ENCODE results near the gene FXYD2. TPM values are rescaled to one million over a fixed set of nuclear protein-coding genes. Genes with fewer than 3 reads are reported as not detected.
A peak's percentile ranks its signal among the peaks of the same experiment; 100 is the strongest.

FXYD2 gene
- total RNA-seq, 4 donors from 2014 or later, result not detected

GRCh38 chr11:117819096-117820040 is 5.2 kb downstream of the FXYD2 start:
- 65% methylated on average over 3 of the region's 10 CpGs for WGBS
- Histone ChIP-seq H3K4me3 (no peak overlapping the region), H3K27ac (no peak overlapping the region), H3K4me1 (peaks cover 47% of the 10 kb centered on the region), H3K27me3 (no peaks in the 10 kb centered on the region), H3K9me3 (no peaks in the 10 kb centered on the region), H3K36me3 (no peaks in the 10 kb centered on the region)
- TF ChIP-seq CTCF (IDR thresholded peaks at IDR 0.05) (no peak), POLR2A (IDR thresholded peaks at IDR 0.05) (no peak), POLR2AphosphoS5 (IDR thresholded peaks at IDR 0.05) (no peak), EP300 (IDR thresholded peaks at IDR 0.05) (no peak)
- no peak for DNase-seq (ENCODE audit: low spot score in 2 of 2)

GRCh38 chr11:117818041-117818873 is 6.3 kb downstream of the FXYD2 start:
- no peak for DNase-seq (ENCODE audit: low spot score in 2 of 2)
- no peak overlapping the region for H3K27ac ChIP-seq
- peaks cover 36% of the 10 kb centered on the region for H3K4me1 ChIP-seq
- 54% methylated on average over 9 of the region's 9 CpGs for WGBS
- no peak overlapping the region for H3K4me3 ChIP-seq
- TF ChIP-seq CTCF (IDR thresholded peaks at IDR 0.05) (no peak), POLR2AphosphoS5 (IDR thresholded peaks at IDR 0.05) (no peak), EP300 (IDR thresholded peaks at IDR 0.05) (no peak), POLR2A (IDR thresholded peaks at IDR 0.05) (no peak)
- no peaks in the 10 kb centered on the region for H3K27me3 ChIP-seq
- no peaks in the 10 kb centered on the region for H3K36me3 ChIP-seq
- H3K9me3 ChIP-seq, result no peaks in the 10 kb centered on the region

GRCh38 chr11:117817368-117818040 is 7.0 kb downstream of the FXYD2 start:
- H3K9me3 ChIP-seq, result no peaks in the 10 kb centered on the region
- no peaks in the 10 kb centered on the region for H3K36me3 ChIP-seq
- H3K4me3 ChIP-seq, result peak overlapping the region; percentile 12
- peak; percentile 90 to 94 for DNase-seq (ENCODE audit: low spot score in 2 of 2)
- peaks cover 36% of the 10 kb centered on the region for H3K4me1 ChIP-seq
- no peak for TF ChIP-seq POLR2AphosphoS5 (IDR thresholded peaks at IDR 0.05)
- peak; percentile 99 for TF ChIP-seq CTCF (IDR thresholded peaks at IDR 0.05)
- H3K27ac ChIP-seq, result peak overlapping the region; percentile 38
- WGBS, result 16% methylated on average over 18 of the region's 19 CpGs
- H3K27me3 ChIP-seq, result no peaks in the 10 kb centered on the region

- Histone ChIP-seq H3K4me3 (peak overlapping the region; percentile 5), H3K27me3 (no peaks in the 10 kb centered on the region), H3K36me3 (no peaks in the 10 kb centered on the region), H3K4me1 (peaks cover 36% of the 10 kb centered on the region), H3K9me3 (no peaks in the 10 kb centered on the region), H3K27ac (peak overlapping the region; percentile 38)
- 100% methylated on average over 2 of the region's 5 CpGs for WGBS
- DNase-seq (ENCODE audit: low spot score in 2 of 2), result no peak
- TF ChIP-seq EP300 (IDR thresholded peaks at IDR 0.05) (no peak), POLR2AphosphoS5 (IDR thresholded peaks at IDR 0.05) (no peak), POLR2A (IDR thresholded peaks at IDR 0.05) (no peak), CTCF (IDR thresholded peaks at IDR 0.05) (no peak)
These were observed 7.6 kb downstream of the FXYD2 start for GRCh38 chr11:117816846-117817367.

Measured in suprapubic skin (tissue), 4 donors.